ENCODE data around the gene WHRN.

The WHRN gene

GRCh38 chr9:114433086-114433485 lies 72.2 kb downstream of the WHRN start:
- peak in 1 of 42 donors; percentile 12 for DNase-seq
- intact Hi-C loops (cut with DNase I) = no loop called here

- intact Hi-C loops (cut with DNase I) = no loop called here
- DNase-seq = peak in 1 of 42 donors; percentile 3
Measured at GRCh38 chr9:114432323-114433067, 72.8 kb downstream of the WHRN start.

GRCh38 chr9:114431770-114432169 lies 73.5 kb downstream of the WHRN start:
- DNase-seq = no peak

GRCh38 chr9:114431003-114431402 lies 74.3 kb downstream of the WHRN start:
- DNase-seq = no peak
- intact Hi-C loops (cut with DNase I) = no loop called here

More at GRCh38 chr9:114431770-114432169, 73.5 kb downstream of the WHRN start:
- intact Hi-C loops (cut with DNase I) = no loop called here

- peak in 23 of 42 donors; percentile 13 to 72 (median 42) for DNase-seq
Measured at GRCh38 chr9:114430457-114430856, 74.8 kb downstream of the WHRN start.

GRCh38 chr9:114429488-114429887 lies 75.8 kb downstream of the WHRN start:
- DNase-seq = no peak
- intact Hi-C loops (cut with DNase I) = no loop called here

More at GRCh38 chr9:114430457-114430856, 74.8 kb downstream of the WHRN start:
- intact Hi-C loops (cut with DNase I) = no loop called here

GRCh38 chr9:114428466-114428865 lies 76.8 kb downstream of the WHRN start:
- peak in 23 of 42 donors; percentile 19 to 73 (median 40) for DNase-seq
- intact Hi-C loops (cut with DNase I) = no loop called here

- intact Hi-C loops (cut with DNase I) = no loop called here
- DNase-seq = no peak
Measured at GRCh38 chr9:114427644-114428043, 77.6 kb downstream of the WHRN start.

GRCh38 chr9:114426046-114426948 lies 79.0 kb downstream of the WHRN start:
- intact Hi-C loops (cut with DNase I) = no loop called here

GRCh38 chr9:114425126-114425525 lies 80.1 kb downstream of the WHRN start:
- intact Hi-C loops (cut with DNase I) = no loop called here
- no peak for DNase-seq

More at GRCh38 chr9:114426046-114426948, 79.0 kb downstream of the WHRN start:
- no peak for DNase-seq

GRCh38 chr9:114424126-114424525 lies 81.1 kb downstream of the WHRN start:
- no peak for DNase-seq
- intact Hi-C loops (cut with DNase I) = no loop called here

GRCh38 chr9:114423181-114423580 lies 82.1 kb downstream of the WHRN start:
- intact Hi-C loops (cut with DNase I) = no loop called here
- DNase-seq = no peak

GRCh38 chr9:114421147-114421546 lies 84.1 kb downstream of the WHRN start:
- no peak for DNase-seq
- intact Hi-C loops (cut with DNase I) = no loop called here

- DNase-seq = no peak
- intact Hi-C loops (cut with DNase I) = no loop called here
Measured at GRCh38 chr9:114419796-114420195, 85.5 kb downstream of the WHRN start.

- DNase-seq = no peak
- intact Hi-C loops (cut with DNase I) = no loop called here
Measured at GRCh38 chr9:114418053-114418452, 87.2 kb downstream of the WHRN start.

- no peak for DNase-seq
- intact Hi-C loops (cut with DNase I) = no loop called here
Measured at GRCh38 chr9:114417511-114417910, 87.8 kb downstream of the WHRN start.

- no peak for DNase-seq
- intact Hi-C loops (cut with DNase I) = no loop called here
Measured at GRCh38 chr9:114416906-114417305, 88.4 kb downstream of the WHRN start.

- DNase-seq = peak in 6 of 42 donors; percentile 28 to 53 (median 36)
- intact Hi-C loops (cut with DNase I) = no loop called here
Measured at GRCh38 chr9:114416290-114416689, 89.0 kb downstream of the WHRN start.

- intact Hi-C loops (cut with DNase I) = no loop called here
- DNase-seq = no peak
Measured at GRCh38 chr9:114414346-114414745, 90.9 kb downstream of the WHRN start.

- intact Hi-C loops (cut with DNase I) = no loop called here
- DNase-seq = no peak
Measured at GRCh38 chr9:114413861-114414301, 91.4 kb downstream of the WHRN start.

Data from head of caudate nucleus (tissue), 42 donors.